GM18907 (cell line): ENCODE measurements around the gene SST.

ENCODE experiments used
- ATAC-seq: cut with Tn5 transposase; IDR thresholded peaks from one replicate; pipeline ENCODE4 v1.9.1; 2021; ENCODE audit warnings: mild to moderate bottlenecking, moderate library complexity; ENCODE audit not compliant: unreplicated experiment

The SST gene

GRCh38 chr3:187669675-187670504 is at the start of gene SST:
SST (minus strand) TSS chr3:187670394; CDS start chr3:187670291, 103 bp downstream.
- ATAC-seq = no peak

- ATAC-seq = no peak
These were observed 49.6 kb upstream of the SST start for GRCh38 chr3:187719628-187720336.

DNA sequence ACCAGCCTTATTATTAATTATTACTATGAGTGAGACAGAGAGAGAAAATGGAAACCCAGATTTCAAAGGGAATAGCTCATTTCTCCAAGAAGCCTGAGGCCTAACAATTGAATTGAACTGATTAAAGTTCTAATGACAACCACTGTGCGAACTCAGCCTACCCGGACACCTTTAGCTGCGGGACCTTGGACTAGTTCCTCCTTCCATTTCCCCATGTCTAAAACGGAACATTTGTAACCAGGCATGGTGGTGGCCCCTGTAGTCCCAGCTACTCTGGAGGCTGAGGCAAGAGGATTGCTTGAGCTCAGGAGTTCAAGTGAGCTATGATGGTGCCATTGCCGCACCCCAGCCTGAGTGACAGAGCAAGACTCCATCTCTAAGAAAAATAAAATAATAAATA is 48.6 kb upstream of the SST start:
- ATAC-seq = no peak

DNA sequence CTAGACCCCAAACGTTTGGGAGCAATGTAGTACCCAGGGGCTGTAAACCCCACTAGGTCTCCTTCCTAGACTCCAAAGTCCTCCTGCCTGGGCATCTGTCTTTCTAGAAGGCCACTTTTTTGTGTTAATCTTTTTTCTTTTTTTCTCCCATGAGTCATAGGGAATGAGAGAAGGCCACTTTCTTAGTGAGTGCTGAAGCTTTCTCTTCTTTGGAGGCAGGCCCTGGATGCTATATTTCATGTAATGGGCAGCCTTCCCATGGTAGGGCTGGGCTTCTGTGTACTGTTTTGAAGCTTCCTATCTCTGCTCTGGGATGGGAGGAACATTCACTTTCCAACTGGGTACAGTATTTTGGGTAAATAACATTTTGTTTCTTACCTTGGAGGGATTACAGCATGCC is 47.4 kb upstream of the SST start:
- ATAC-seq = no peak

DNA sequence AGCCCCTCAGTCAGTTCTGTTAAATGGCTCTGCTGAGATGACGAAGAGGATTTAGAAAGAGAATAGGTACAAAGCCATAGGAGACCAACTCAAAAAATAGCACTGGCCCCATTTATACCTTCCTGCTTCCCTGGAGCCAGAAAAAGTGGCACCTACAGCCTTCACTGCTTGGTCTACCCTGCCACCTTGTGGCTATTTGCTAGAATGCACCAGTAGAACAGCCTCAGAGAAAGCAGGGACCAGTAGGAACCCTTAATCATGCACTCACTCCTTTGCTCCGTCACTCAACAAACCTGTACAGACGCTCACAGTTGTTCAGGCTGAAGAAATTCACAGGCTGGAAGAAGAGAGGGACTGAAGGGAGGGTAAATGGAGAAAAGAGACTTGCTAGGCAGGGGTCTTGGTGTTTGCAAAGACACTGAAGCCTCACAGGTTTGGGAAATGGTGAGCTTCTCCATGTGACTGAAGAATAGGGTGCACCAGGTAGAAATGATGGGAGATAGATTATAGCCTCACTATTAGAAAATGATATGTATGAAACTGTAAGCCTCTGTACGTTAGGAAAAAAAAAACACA is 44.3 kb upstream of the SST start:
- ATAC-seq = peak; percentile 86

DNA sequence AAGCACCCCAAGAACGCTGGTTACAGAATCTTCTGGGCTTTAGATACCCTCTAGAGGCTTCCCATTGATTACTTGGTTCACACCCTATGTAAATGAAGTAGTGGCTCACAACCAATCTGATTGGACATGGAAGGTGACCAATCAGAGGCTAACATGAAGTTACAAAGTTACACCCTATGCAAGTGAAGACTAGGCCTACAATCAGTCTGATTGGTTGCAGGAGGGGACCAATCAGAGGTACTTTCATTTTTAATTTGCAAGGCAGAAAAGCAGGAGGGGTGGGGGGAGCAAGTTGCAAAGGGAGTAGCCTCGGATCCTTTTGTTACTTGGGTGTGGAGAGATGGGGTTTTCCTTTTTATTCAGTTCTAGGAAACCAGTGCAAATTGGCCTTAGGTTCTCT is 43.3 kb upstream of the SST start:
- no peak for ATAC-seq

DNA sequence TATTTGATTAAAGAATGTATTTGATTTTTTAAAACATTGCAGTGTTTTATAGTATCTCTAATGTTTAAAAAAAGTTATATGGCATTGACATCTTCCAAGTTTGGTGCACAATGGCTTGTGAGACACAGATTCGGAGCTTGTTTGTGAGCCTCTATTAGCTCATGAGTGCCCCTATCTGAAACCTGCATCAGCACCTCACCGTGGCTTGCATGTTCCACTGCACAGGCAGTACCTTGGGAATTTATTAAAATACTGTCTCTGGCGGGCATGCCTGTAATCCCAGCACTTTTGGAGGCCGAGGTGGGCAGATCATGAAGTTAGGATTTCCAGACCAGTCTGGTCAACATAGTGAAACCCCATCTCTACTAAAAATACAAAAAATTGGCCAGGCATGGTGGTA is 39.0 kb upstream of the SST start:
- ATAC-seq = no peak

DNA sequence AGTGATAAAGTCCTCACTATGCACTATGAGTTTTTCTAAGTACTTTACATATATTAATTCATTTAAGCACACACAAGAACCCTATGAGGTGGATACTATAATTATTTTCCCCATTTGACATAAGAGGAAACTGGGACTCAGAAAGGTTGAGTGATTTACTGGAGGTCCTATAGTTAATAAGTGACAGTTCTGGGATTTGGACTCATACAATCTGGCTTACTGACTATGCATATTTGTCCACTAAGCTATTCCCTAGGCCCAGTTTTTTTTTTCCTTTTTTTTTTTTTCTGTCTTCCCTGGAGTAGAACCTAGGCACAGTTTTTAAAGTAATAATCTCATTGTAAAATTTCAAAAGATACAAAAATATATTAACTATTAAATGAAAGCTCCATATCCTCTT is 38.5 kb upstream of the SST start:
- ATAC-seq = no peak

GRCh38 chr3:187706971-187707370 is 36.8 kb upstream of the SST start:
- ATAC-seq = no peak

DNA sequence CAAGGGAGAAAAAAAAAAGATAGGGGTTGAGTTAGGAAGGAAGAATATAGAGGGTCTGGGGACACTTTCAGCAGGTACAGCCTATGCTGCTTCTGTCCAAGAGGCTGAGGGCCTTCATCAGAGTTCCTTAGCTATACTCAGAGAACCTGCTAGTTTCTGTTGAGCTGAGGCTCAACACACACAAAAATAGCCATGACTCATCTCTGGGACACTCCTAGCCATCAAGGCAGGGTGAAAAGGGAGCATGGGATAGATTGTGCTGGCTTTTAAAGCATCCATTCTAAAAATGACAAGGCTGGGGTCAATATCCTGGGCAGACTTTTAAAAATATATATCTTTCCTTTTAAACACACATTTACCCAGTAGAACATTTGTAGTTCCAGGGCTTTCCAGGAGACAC is 35.0 kb upstream of the SST start:
- no peak for ATAC-seq

- no peak for ATAC-seq
These were observed 32.4 kb upstream of the SST start, which contains the start of gene RTP2 for GRCh38 chr3:187702507-187703033. RTP2 (minus strand) TSS chr3:187702557; CDS start chr3:187702128, 429 bp downstream.

DNA sequence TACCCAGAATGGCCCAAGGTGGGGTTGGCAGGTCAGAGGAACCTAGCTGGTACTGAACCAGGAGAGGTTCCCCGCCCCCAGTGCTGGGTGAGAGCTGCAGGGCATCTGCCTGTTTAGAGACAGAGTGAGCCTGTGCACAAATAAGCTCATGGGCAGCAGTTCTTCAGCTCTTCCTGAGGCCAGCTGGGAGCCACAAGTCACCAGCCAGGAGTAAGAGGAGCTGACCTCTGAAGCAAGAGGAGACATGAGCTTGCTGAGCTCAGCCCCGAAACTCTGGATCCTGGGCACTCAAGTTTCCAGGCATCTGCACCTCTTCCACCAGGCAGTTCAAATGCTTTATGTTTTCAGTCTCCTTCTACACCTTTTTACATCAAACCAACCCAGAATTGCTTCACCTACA is 30.1 kb upstream of the SST start:
- no peak for ATAC-seq

GRCh38 chr3:187698499-187699399 is 28.6 kb upstream of the SST start:
- no peak for ATAC-seq

DNA sequence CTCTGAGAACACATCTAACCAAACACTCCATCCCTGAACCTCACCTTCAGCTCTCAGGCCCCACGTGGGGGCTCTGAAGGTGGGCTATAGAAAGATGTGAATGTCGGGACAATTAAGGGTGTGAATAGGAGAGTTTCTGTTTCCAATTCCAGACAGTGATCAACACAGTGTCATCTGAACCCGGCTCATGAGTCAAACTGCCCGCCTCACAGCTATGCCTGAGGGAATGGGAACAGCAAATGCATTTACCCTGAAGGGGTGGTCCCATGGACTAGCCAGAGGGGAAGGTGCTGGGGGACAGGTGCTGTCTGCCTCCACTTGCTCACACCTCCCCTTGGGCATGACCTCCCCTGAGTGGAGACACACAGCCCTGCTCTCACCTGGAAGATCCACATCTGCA is 25.8 kb upstream of the SST start:
- ATAC-seq = no peak

- ATAC-seq = no peak
These were observed 25.3 kb upstream of the SST start for GRCh38 chr3:187695449-187695848.

- ATAC-seq = no peak
These were observed 24.6 kb upstream of the SST start for GRCh38 chr3:187694801-187695200.

DNA sequence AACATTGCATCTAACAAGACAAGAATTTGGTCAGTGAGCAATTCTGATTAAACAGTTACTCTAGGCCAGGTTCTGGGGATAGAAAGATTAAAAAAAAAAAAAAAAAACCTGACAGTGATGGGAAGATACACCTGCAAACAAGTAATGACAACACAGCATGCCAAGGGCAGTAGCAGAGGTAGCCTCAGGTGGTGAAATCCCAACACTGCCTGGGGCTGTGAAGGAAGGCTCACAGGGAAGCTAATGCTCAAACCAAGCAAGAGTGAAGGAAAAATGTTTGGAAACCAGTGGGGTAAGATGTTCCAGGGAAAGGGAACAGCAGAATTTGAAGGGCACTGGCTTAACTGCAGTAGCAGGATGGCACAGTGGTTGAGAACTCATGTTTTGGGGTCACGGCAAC is 23.2 kb upstream of the SST start:
- no peak for ATAC-seq

DNA sequence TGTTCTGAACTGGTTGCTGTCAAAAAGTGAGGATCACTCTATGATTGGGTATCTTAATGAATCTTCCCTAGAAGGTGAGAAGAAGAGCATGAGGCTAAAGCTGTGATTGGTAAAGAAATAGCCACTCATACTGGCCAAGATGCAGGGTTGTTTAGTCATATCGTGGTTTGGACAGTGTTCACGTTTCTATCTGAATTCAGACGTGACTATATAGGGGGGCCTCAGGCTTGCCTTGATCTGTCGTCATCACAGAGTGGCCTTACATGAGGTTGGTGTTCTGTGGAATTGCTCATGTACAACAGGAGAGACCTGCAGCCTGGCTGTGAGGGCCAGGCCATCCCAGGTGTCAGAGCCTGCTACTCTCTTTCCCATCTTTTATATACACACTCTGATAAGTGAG is 19.8 kb upstream of the SST start:
- no peak for ATAC-seq

DNA sequence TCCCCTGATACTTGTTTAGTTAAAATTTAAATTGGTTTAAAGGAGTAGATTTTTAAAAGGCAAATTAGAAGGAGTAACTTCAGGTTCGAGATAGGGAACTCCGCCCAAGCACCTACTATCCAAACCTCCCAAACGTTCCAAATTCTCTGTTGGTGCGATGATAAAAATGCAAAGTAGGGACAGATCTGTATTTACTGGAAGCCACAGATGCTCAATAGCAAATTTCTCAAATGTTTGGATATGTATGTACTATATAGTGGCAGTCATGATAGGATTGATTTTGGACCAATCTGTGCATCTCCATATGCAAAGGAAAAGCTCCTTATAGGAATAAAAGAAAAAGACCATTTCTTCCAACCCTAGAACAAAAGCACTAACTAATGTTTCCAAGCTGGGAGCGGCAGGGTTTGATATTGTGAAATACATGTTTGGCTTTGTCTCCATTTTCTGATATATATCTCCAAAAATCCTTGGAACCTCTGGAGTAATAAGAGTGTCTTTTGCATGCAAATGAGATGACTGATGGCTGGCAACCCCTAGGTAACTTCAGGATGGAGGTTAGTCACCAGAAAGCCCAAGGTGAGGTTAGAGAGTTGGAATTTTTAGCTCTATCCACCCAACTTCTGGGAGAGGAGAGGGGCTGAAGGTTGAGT is 16.6 kb upstream of the SST start:
- ATAC-seq = no peak

GRCh38 chr3:187685948-187686347 is 15.8 kb upstream of the SST start:
- no peak for ATAC-seq
